ENCODE results near the gene ECE1. TPM values are rescaled to one million over a fixed set of nuclear protein-coding genes. Genes with fewer than 3 reads are reported as not detected.

ECE1 gene
- total and polyA plus RNA-seq, 2 of the 13 experiments (the other 11 are each of a cell fraction or from before 2014, with no cell fraction given): 13.5 to 21.2 TPM

DNA sequence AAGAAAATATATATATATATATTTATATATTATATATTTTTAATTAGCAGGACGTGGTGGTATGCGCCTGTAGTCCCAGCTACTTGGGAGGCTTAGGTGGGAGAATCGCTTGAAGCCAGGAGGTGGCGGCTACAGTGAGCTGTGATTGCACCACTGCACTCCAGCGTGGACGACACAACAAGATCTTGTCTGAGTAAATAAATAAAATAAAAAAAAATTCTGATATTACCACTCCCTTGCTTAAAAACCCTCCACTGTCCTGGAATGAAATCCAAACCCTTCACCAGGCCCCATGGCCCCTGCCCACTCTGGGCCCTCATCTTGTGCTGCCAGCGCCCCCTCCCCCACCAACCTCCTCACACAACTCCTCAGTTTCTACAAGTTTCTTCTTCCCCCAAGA lies 1.7 kb upstream of the ECE1 start (continued):
- TF ChIP-seq SUZ12 (IDR thresholded peaks at IDR 0.05; ENCODE audit: low read depth, low read length): no peak
- no peak for TF ChIP-seq NFE2L1 (CRISPR knock-in tag; IDR thresholded peaks at IDR 0.05; ENCODE audit: borderline replicate concordance)

DNA sequence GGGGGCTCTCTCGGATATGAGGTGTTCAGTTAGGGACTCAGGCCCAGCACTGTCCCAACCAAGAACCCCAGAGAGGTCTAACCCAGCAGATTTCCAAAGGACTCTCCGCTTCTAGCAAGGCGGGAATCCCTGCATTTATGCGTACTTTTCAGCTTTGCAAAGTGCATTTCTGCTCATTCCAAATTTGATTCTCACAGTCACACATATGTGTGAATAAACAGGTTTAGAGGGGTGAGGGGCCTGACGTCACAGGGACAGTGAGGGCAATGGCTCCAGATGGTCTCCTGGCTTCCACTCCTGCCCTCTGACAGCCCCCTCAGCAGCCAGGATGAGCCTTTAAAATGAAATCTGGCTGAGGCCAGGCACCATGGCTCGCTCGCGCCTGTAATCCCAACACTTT lies 921 bp upstream of the ECE1 start:
- 90% methylated on average over 5 of the region's 8 CpGs for WGBS (ENCODE audit: low lambda C conversion rate)
- no peak overlapping the region for H3K4me2 ChIP-seq (ENCODE audit: low read depth, low read length)
- H3K27me3 ChIP-seq (ENCODE audit: control insufficient read depth in 1 of 2, insufficient read depth in 2 of 2, low read length in 2 of 2): no peaks in the 10 kb centered on the region
- ChIA-PET CTCF (ENCODE audit: low intra/inter-chr PET ratio, low total read pairs) (no interaction called here), POLR2A (no interaction called here)
- H3K36me3 ChIP-seq (replicated peaks in 1 of 2; ENCODE audit: control insufficient read depth in 1 of 2, insufficient read depth in 2 of 2, low read length in 2 of 2): no peaks in the 10 kb centered on the region
- H3K9ac ChIP-seq (ENCODE audit: insufficient read depth, low read depth, low read length): no peak overlapping the region
- peaks cover 27% of the 10 kb centered on the region for H3K4me1 ChIP-seq (ENCODE audit: insufficient read depth, low read length)
- no peak overlapping the region for H3K27ac ChIP-seq (ENCODE audit: extremely low read length, insufficient read depth, low read length)
- BruUV-seq (replicated peaks): no TSS peak
- intact Hi-C loops (cut with micrococcal nuclease; ENCODE audit: unreplicated experiment): no loop called here
- no peaks in the 10 kb centered on the region for H4K20me1 ChIP-seq (ENCODE audit: insufficient read depth, low read length)
- FAIRE-seq: no peak
- TF ChIP-seq GABPB1 (CRISPR knock-in tag; IDR thresholded peaks at IDR 0.05) (no peak), FOXC1 (CRISPR knock-in tag; IDR thresholded peaks at IDR 0.05; ENCODE audit: borderline replicate concordance) (no peak), ZNF34 (CRISPR knock-in tag; IDR thresholded peaks at IDR 0.05; ENCODE audit: borderline replicate concordance) (no peak)
- H2AFZ ChIP-seq (ENCODE audit: low read length): no peak overlapping the region
- H3K4me3 ChIP-seq (replicated peaks in 1 of 3; ENCODE audit: insufficient read depth in 1 of 3, low read depth in 2 of 3, low read length in 3 of 3): no peak overlapping the region
- in situ Hi-C loops (cut with HindIII; ENCODE audit: extremely low pct_ligation_motif_present, low pct_unique_long_range_greater_than_20kb): no loop called here
- ATAC-seq: no peak
- no peaks in the 10 kb centered on the region for H3K9me3 ChIP-seq (ENCODE audit: low read length)
- DNase-seq (ENCODE audit: low spot score): no peak
- H3K79me2 ChIP-seq (ENCODE audit: insufficient read depth, low read length): no peaks in the 10 kb centered on the region

DNA sequence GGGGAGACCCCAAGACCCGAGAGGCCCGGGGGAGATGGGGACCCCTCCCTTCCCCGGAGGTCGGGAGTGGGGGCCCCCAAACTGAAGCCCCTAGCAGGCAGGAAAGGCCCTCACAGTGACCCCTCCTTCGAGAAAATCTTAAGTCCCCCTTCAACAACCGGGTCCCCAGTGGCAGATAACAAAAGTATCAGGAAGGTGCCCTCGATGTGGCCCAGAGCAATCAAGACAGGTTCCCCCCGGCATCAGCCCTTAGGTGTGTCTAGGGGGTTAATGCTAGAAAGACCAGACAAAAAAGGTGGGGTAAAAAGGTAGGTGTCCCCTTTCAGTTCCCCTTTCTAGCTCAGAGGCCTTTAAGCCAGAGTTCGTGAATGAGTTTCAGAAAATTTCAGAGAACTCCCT lies 282 bp upstream of the ECE1 start:
- WGBS (ENCODE audit: low lambda C conversion rate): 47% methylated on average over 6 of the region's 9 CpGs
- TF ChIP-seq MED1 (CRISPR knock-in tag; IDR thresholded peaks at IDR 0.05) (no peak), ARNT2 (CRISPR knock-in tag; IDR thresholded peaks at IDR 0.05; ENCODE audit: low read depth) (0 out of 2 replicates have a peak, but pooled peaks have one; percentile 2)
- ChIA-PET CTCF (ENCODE audit: low intra/inter-chr PET ratio, low total read pairs) (no interaction called here), POLR2A (no interaction called here)
- Histone ChIP-seq H3K27ac (ENCODE audit: extremely low read length, insufficient read depth, low read length) (no peak overlapping the region), H4K20me1 (ENCODE audit: insufficient read depth, low read length) (no peaks in the 10 kb centered on the region), H2AFZ (ENCODE audit: low read length) (no peak overlapping the region), H3K36me3 (replicated peaks in 1 of 2; ENCODE audit: control insufficient read depth in 1 of 2, insufficient read depth in 2 of 2, low read length in 2 of 2) (no peaks in the 10 kb centered on the region), H3K4me3 (replicated peaks in 1 of 3; ENCODE audit: insufficient read depth in 1 of 3, low read depth in 2 of 3, low read length in 3 of 3) (peak overlapping the region; percentile 49 to 65 (median 50); a peak in 5 of 6 replicates), H3K27me3 (ENCODE audit: control insufficient read depth in 1 of 2, insufficient read depth in 2 of 2, low read length in 2 of 2) (no peaks in the 10 kb centered on the region), H3K9me3 (ENCODE audit: low read length) (no peaks in the 10 kb centered on the region), H3K4me2 (ENCODE audit: low read depth, low read length) (peak overlapping the region; percentile 49), H3K79me2 (ENCODE audit: insufficient read depth, low read length) (no peaks in the 10 kb centered on the region), H3K4me1 (ENCODE audit: insufficient read depth, low read length) (peaks cover 29% of the 10 kb centered on the region), H3K9ac (ENCODE audit: insufficient read depth, low read depth, low read length) (no peak overlapping the region)
- intact Hi-C loops (cut with micrococcal nuclease; ENCODE audit: unreplicated experiment): no loop called here
- no peak for ATAC-seq
- in situ Hi-C loops (cut with HindIII; ENCODE audit: extremely low pct_ligation_motif_present, low pct_unique_long_range_greater_than_20kb): no loop called here
- no peak for FAIRE-seq
- no TSS peak for BruUV-seq (replicated peaks)
- DNase-seq (ENCODE audit: low spot score): no peak

Measured in HepG2 (cell line).